Activated naive CD4-positive, alpha-beta T cell treated with anti-CD3 and anti-CD28 coated beads, Interleukin-2, amount 50 U/mL, for 16 hours (primary cell): Measurements from ENCODE around the gene FBXO39.
A peak's percentile ranks its signal among the peaks of the same experiment; 100 is the strongest.
"Not testable (repeated sequence)": the region's sequence is repeated elsewhere in the genome, so short reads cannot be mapped to it uniquely, and the experiment has no call there.

ENCODE experiments used
- DNase-seq: peaks from one replicate; pipeline ENCODE4 v3.0.0-alpha.2; 2020

The FBXO39 gene

GRCh38 chr17:6793748-6794493 lies 17.9 kb downstream of the FBXO39 start:
- no peak for DNase-seq

GRCh38 chr17:6796017-6796886 lies 20.2 kb downstream of the FBXO39 start:
- DNase-seq = no peak

- no peak for DNase-seq
Observed at GRCh38 chr17:6796887-6797490, 21.0 kb downstream of the FBXO39 start.

- DNase-seq = no peak
Observed at GRCh38 chr17:6797718-6798351, 21.8 kb downstream of the FBXO39 start.

- no peak for DNase-seq
Observed at GRCh38 chr17:6799738-6800137, 23.7 kb downstream of the FBXO39 start.

- no peak for DNase-seq
Observed at GRCh38 chr17:6800422-6801027, 24.5 kb downstream of the FBXO39 start.

GRCh38 chr17:6811510-6811909 lies 35.5 kb downstream of the FBXO39 start:
- DNase-seq = no peak

GRCh38 chr17:6812295-6812694 lies 36.3 kb downstream of the FBXO39 start:
- no peak for DNase-seq

GRCh38 chr17:6815775-6816174 lies 39.8 kb downstream of the FBXO39 start:
- DNase-seq = no peak

GRCh38 chr17:6816368-6816767 lies 40.4 kb downstream of the FBXO39 start:
- DNase-seq = not testable (repeated sequence)

GRCh38 chr17:6818938-6819337 lies 42.9 kb downstream of the FBXO39 start:
- no peak for DNase-seq

- DNase-seq = no peak
Observed at GRCh38 chr17:6823011-6823442, 47.0 kb downstream of the FBXO39 start.

- no peak for DNase-seq
Observed at GRCh38 chr17:6830383-6830986, 54.5 kb downstream of the FBXO39 start.

- DNase-seq = peak; percentile 60
Observed at GRCh38 chr17:6831661-6832263, 55.7 kb downstream of the FBXO39 start, which contains the start of gene TEKT1. Gene TEKT1 (minus strand): TSS chr17:6831729. CDS start chr17:6830376, 1,353 bp downstream.
